ENCODE data around the gene C20orf204.

GRCh38 chr20:64062596-64063388 lies 26.8 kb downstream of the C20orf204 start, which contains the start of gene TCEA2:
- TF ChIP-seq CTCF (conservative IDR thresholded peaks at IDR 0.05) (no peak), ZFX (IDR thresholded peaks at IDR 0.05) (peak; percentile 86; the same call in 1 of the 2 replicates)

All from C4-2B (cell line).